Neural cell (in vitro differentiated cells): ENCODE data around the gene KIFBP. TPM values are rescaled to one million over a fixed set of nuclear protein-coding genes. Genes with fewer than 3 reads are reported as not detected.

ENCODE experiments used
- H2AFZ ChIP-seq: fragments of 200-600, 300-800 bp; sonication (generic), shearing (Covaris generic); 2 replicates; pipeline ENCODE4 v1.6.0; 2014; ENCODE audit warnings: low read depth, mild to moderate bottlenecking, antibody characterized with exemption, low read length, moderate library complexity
- H3F3A ChIP-seq: fragments of 200-600 bp; shearing (Covaris generic); 2 replicates; pipeline ENCODE4 v1.6.1; 2016; ENCODE audit warnings: mild to moderate bottlenecking, moderate library complexity, mixed read lengths, antibody characterized with exemption, low read length; ENCODE audit not compliant: insufficient read depth, poor library complexity, severe bottlenecking
- H3K27ac ChIP-seq: fragments of 200-600, 300-800 bp; sonication (generic), shearing (Covaris generic); 2 replicates; pipeline ENCODE4 v1.5.1; 2014; ENCODE audit warnings: mild to moderate bottlenecking, low read length, moderate library complexity
- H3K27me3 ChIP-seq: fragments of 300-800, 200-600 bp; sonication (generic), shearing (Covaris generic); 2 replicates; pipeline ENCODE4 v1.6.0; 2014; ENCODE audit warnings: mild to moderate bottlenecking, low read depth, low read length, moderate library complexity; ENCODE audit not compliant: insufficient read depth
- H3K36me3 ChIP-seq: fragments of 300-800, 200-600 bp; sonication (generic), shearing (Covaris generic); 2 replicates; pipeline ENCODE4 v1.5.1; 2014; ENCODE audit warnings: mild to moderate bottlenecking, antibody characterized with exemption, low read length, moderate library complexity; ENCODE audit not compliant: insufficient read depth
- H3K4me2 ChIP-seq: fragments of 300-800, 200-600 bp; sonication (generic), shearing (Covaris generic); 2 replicates; pipeline ENCODE4 v1.6.0; 2014; ENCODE audit warnings: mild to moderate bottlenecking, low read length
- H3K4me3 ChIP-seq: fragments of 300-800, 200-600 bp; sonication (generic), shearing (Covaris generic); 2 replicates; pipeline ENCODE4 v1.5.1; 2014; ENCODE audit warnings: mild to moderate bottlenecking, low read length, moderate library complexity
- H3K79me2 ChIP-seq: fragments of 200-600 bp; shearing (Covaris generic); replicated peaks from 2 replicates; pipeline ENCODE4 v1.6.0; 2014; ENCODE audit warnings: mild to moderate bottlenecking, low read length, moderate library complexity; ENCODE audit not compliant: insufficient read depth
- H3K9ac ChIP-seq: fragments of 300-800, 200-600 bp; sonication (generic), shearing (Covaris generic); 2 replicates; pipeline ENCODE4 v1.6.1; 2016; ENCODE audit warnings: mild to moderate bottlenecking, low read length, mixed read lengths
- H3K9me2 ChIP-seq: fragments of 200-600 bp; shearing (Covaris generic); 2 replicates; pipeline ENCODE4 v1.6.1; 2016; ENCODE audit warnings: mild to moderate bottlenecking, low read length, mixed read lengths; ENCODE audit not compliant: insufficient read depth
- H3K9me3 ChIP-seq: fragments of 200-600, 300-800 bp; sonication (generic), shearing (Covaris generic); 2 replicates; pipeline ENCODE4 v1.6.1; 2016; ENCODE audit warnings: mild to moderate bottlenecking, mixed run types, low read length, moderate library complexity, mixed read lengths
- H4K20me1 ChIP-seq: fragments of 200-600 bp; shearing (Covaris generic); 2 replicates; pipeline ENCODE4 v1.6.1; 2016; ENCODE audit warnings: mild to moderate bottlenecking, mixed run types; ENCODE audit not compliant: insufficient read depth
- CTCF ChIP-seq: fragments of 450-650 bp; IDR thresholded peaks from 2 replicates; pipeline ENCODE4 v1.5.1; 2014; ENCODE audit warnings: antibody characterized with exemption, mild to moderate bottlenecking, moderate library complexity; ENCODE audit not compliant: poor library complexity, severe bottlenecking
- EP300 ChIP-seq: fragments of 450-650 bp; conservative IDR thresholded peaks from 2 replicates; pipeline ENCODE4 v1.6.1; 2014; ENCODE audit warnings: antibody characterized with exemption, mild to moderate bottlenecking, moderate library complexity; ENCODE audit not compliant: poor library complexity, severe bottlenecking
- EZH2 ChIP-seq: fragments of 200-600, 300-800 bp; shearing (Covaris generic), sonication (generic); IDR thresholded peaks from 2 replicates; pipeline ENCODE4 v1.6.1; 2014; ENCODE audit warnings: antibody characterized with exemption, low read length, borderline replicate concordance, mild to moderate bottlenecking; ENCODE audit not compliant: insufficient read depth, poor library complexity, severe bottlenecking
- MXI1 ChIP-seq: fragments of 450-650 bp; conservative IDR thresholded peaks from 2 replicates; pipeline ENCODE4 v1.6.1; 2014; ENCODE audit warnings: antibody characterized with exemption, mild to moderate bottlenecking; ENCODE audit not compliant: poor library complexity, severe bottlenecking
- POLR2AphosphoS5 ChIP-seq: IDR thresholded peaks from 2 replicates; pipeline ENCODE4 v1.6.1; 2012
- RAD21 ChIP-seq: fragments of 450-650 bp; conservative IDR thresholded peaks from 2 replicates; pipeline ENCODE4 v1.6.1; 2014; ENCODE audit warnings: antibody characterized with exemption, mild to moderate bottlenecking, moderate library complexity
- REST ChIP-seq: IDR thresholded peaks from 2 replicates; pipeline ENCODE4 v1.6.1; 2012; ENCODE audit warnings: borderline replicate concordance
- SMC3 ChIP-seq: fragments of 450-650 bp; conservative IDR thresholded peaks from 2 replicates; pipeline ENCODE4 v1.6.1; 2014; ENCODE audit warnings: antibody characterized with exemption, mild to moderate bottlenecking, moderate library complexity; ENCODE audit not compliant: poor library complexity
- TAF1 ChIP-seq: IDR thresholded peaks from 2 replicates; pipeline ENCODE4 v1.6.1; 2012; ENCODE audit warnings: low read depth
- polyA plus RNA-seq: library from polyadenylated mRNA; depleted of rRNA; stranded (reverse); fragments of >200 nt; gene quantifications from 2 replicates; pipeline ENCODE4 v1.2.3, GENCODE V29; 2014

The KIFBP gene
- polyA plus RNA-seq, 1 donor from 2014 or later: 76.9 TPM

- H3K9ac ChIP-seq: no peak overlapping the region
- no peaks in the 10 kb centered on the region for H3F3A ChIP-seq
- no peaks in the 10 kb centered on the region for H3K9me2 ChIP-seq
- H3K36me3 ChIP-seq: no peaks in the 10 kb centered on the region
- no peak overlapping the region for H3K4me3 ChIP-seq
- no peaks in the 10 kb centered on the region for H3K79me2 ChIP-seq
- H2AFZ ChIP-seq: no peak overlapping the region
- no peaks in the 10 kb centered on the region for H3K9me3 ChIP-seq
- no peak overlapping the region for H3K4me2 ChIP-seq
- no peaks in the 10 kb centered on the region for H4K20me1 ChIP-seq
- no peak overlapping the region for H3K27ac ChIP-seq
- TF ChIP-seq TAF1 (no peak), MXI1 (no peak), RAD21 (no peak), SMC3 (no peak), EZH2 (no peak), POLR2AphosphoS5 (no peak), EP300 (no peak), REST (no peak), CTCF (no peak)
- no peaks in the 10 kb centered on the region for H3K27me3 ChIP-seq
Measured at GRCh38 chr10:69022611-69023010, 34.0 kb downstream of the KIFBP start.

- H3K4me2 ChIP-seq: no peak overlapping the region
- no peaks in the 10 kb centered on the region for H3K79me2 ChIP-seq
- no peaks in the 10 kb centered on the region for H3K27me3 ChIP-seq
- H3K9me3 ChIP-seq: peaks cover 7% of the 10 kb centered on the region
- no peak overlapping the region for H3K27ac ChIP-seq
- H3K9ac ChIP-seq: no peak overlapping the region
- H2AFZ ChIP-seq: no peak overlapping the region
- no peak overlapping the region for H3K4me3 ChIP-seq
- H3K36me3 ChIP-seq: no peaks in the 10 kb centered on the region
- no peaks in the 10 kb centered on the region for H4K20me1 ChIP-seq
- H3K9me2 ChIP-seq: no peaks in the 10 kb centered on the region
- no peak for TF ChIP-seq EP300
- TF ChIP-seq CTCF: no peak
- TF ChIP-seq MXI1: no peak
- TF ChIP-seq POLR2AphosphoS5: no peak
- no peak for TF ChIP-seq EZH2
- TF ChIP-seq TAF1: no peak
- TF ChIP-seq SMC3: no peak
- no peak for TF ChIP-seq RAD21
- no peak for TF ChIP-seq REST
- H3F3A ChIP-seq: no peaks in the 10 kb centered on the region
Measured at GRCh38 chr10:69025370-69025896, 36.8 kb downstream of the KIFBP start.
